Natural killer cell (primary cell): Measurements from ENCODE around the gene OLFML2B. TPM values are rescaled to one million over a fixed set of nuclear protein-coding genes. Genes with fewer than 3 reads are reported as not detected.

ENCODE experiments used
- ATAC-seq, 3 donors: fragments of 150-1000 bp in 2 of 3; fragments of 200-7000 bp in 1 of 3; cut with Tn5 transposase; 1 replicate in 1 of 3; 2 replicates in 2 of 3; pipeline ENCODE4 v1.10.0; 2021; ENCODE audit warnings: mild to moderate bottlenecking in 2 of 3, moderate library complexity in 2 of 3
- DNase-seq, 2 donors: peaks; one replicate each; pipeline versions ENCODE4 v3.0.0 to v3.0.0-alpha.2; 2013 to 2021; ENCODE audit warnings: mixed read lengths in 1 of 2
- H3K27ac ChIP-seq: one replicate; pipeline ENCODE4 v1.5.1; 2013; ENCODE audit warnings: mild to moderate bottlenecking, low read length
- H3K27me3 ChIP-seq: one replicate; pipeline ENCODE4 v1.6.1; 2013; ENCODE audit warnings: low read length; ENCODE audit not compliant: control insufficient read depth, insufficient read depth
- H3K36me3 ChIP-seq: one replicate; pipeline ENCODE4 v1.6.1; 2013; ENCODE audit warnings: low read length; ENCODE audit not compliant: control insufficient read depth, insufficient read depth
- H3K4me1 ChIP-seq: one replicate; pipeline ENCODE4 v1.6.1; 2013; ENCODE audit warnings: low read length; ENCODE audit not compliant: control insufficient read depth, insufficient read depth
- H3K4me3 ChIP-seq: one replicate; pipeline ENCODE4 v1.5.1; 2013; ENCODE audit warnings: low read length
- H3K9me3 ChIP-seq: one replicate; pipeline ENCODE4 v1.6.1; 2013; ENCODE audit warnings: low read length; ENCODE audit not compliant: control insufficient read depth, insufficient read depth
- H3K27ac Mint-ChIP-seq, 2 donors: one replicate each; pipeline ENCODE4 v1.8.0; 2022; ENCODE audit warnings: mild to moderate bottlenecking in 2 of 2, mixed read lengths in 2 of 2, moderate library complexity in 1 of 2
- H3K27me3 Mint-ChIP-seq, 2 donors: one replicate each; pipeline ENCODE4 v1.8.0; 2022; ENCODE audit warnings: low read depth in 2 of 2, mixed read lengths in 2 of 2
- H3K36me3 Mint-ChIP-seq: one replicate; pipeline ENCODE4 v1.8.0; 2022; ENCODE audit warnings: mixed read lengths
- H3K4me1 Mint-ChIP-seq, 2 donors: one replicate each; pipeline ENCODE4 v1.8.0; 2022; ENCODE audit warnings: mixed read lengths in 2 of 2
- H3K4me3 Mint-ChIP-seq: one replicate; pipeline ENCODE4 v1.8.0; 2022; ENCODE audit warnings: mild to moderate bottlenecking, moderate library complexity, mixed read lengths
- H3K9me3 Mint-ChIP-seq, 2 donors: one replicate each; pipeline ENCODE4 v1.8.0; 2022; ENCODE audit warnings: mixed read lengths in 2 of 2
- CTCF ChIP-seq: fragments of 200-600 bp; IDR thresholded peaks from one replicate; pipeline ENCODE4 v1.8.0; 2022; ENCODE audit warnings: antibody characterized with exemption
- WGBS: methylation state at CpG from one replicate; pipeline ENCODE4 v1.1.7; 2013; ENCODE audit warnings: missing lambda C conversion rate; ENCODE audit not compliant: insufficient coverage; 5-methylcytosine and 5-hydroxymethylcytosine counted together
- intact Hi-C: fragments of 100-400 bp; cut with micrococcal nuclease; formaldehyde crosslinking; loops from one replicate; pipeline ENCODE4 v1.14.2; 2022
- total RNA-seq, 4 donors: library from RNA; stranded (reverse); fragments of 120-200 nt in 1 of 4; gene quantifications; one replicate each; pipeline versions ENCODE4 v1.2.3 to v1.2.4, GENCODE V29; 2013 to 2022

OLFML2B gene
- total RNA-seq, 3 donors from 2014 or later (not counting 1 experiment from before 2014, with no cell fraction given), result 0.33 TPM; not detected in 2

DNA sequence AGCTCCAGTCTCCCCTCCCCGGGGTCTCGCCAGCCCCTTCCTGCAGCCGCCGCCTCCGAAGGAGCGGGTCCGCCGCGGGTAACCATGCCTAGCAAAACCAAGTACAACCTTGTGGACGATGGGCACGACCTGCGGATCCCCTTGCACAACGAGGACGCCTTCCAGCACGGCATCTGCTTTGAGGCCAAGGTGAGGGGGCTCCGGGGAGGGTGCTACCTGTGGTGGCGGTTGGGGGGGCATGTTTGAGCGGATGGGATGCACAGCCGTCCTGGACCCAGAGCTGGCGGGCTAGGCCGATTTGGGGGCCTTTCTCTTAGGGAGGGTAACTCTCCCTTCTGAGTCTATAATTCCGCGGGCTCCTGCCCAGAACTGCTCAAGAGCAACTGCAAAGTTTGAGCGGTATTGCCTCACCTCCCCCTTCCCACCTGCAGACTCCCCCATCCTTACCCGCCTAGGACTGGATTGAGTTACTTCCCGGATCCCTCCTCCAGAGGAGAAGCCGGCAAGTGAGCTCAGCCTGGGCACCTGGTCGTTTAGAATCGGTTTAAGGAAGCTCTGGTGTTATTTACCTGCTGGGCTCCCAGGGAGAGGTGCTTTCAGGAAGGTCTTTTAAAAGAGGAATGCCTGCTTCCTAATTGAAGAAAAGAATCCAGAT lies 46.6 kb upstream of the OLFML2B start:
- no peak overlapping the region for H3K27ac ChIP-seq
- H3K4me3 ChIP-seq, result peak overlapping the region; percentile 7
- H3K4me3 Mint-ChIP-seq, result peak overlapping the region; percentile 89
- intact Hi-C loops, result no loop called here
- ATAC-seq (peak in 2 of 3 donors; percentile 1 to 5), DNase-seq (peak; percentile 16 to 30)
- peak overlapping the region in 1 of 2 donors; percentile 74 for H3K27ac Mint-ChIP-seq
- H3K27me3 ChIP-seq, result peaks cover 33% of the 10 kb centered on the region
- H3K4me1 ChIP-seq, result peaks cover 12% of the 10 kb centered on the region
- WGBS, result 1% methylated on average over 29 of the region's 29 CpGs
- peaks cover 0 to 7% of the 10 kb centered on the region in 2 donors for H3K4me1 Mint-ChIP-seq
- H3K36me3 Mint-ChIP-seq, result no peaks in the 10 kb centered on the region
- no peaks in the 10 kb centered on the region for H3K9me3 Mint-ChIP-seq
- H3K36me3 ChIP-seq, result no peaks in the 10 kb centered on the region
- H3K9me3 ChIP-seq, result no peaks in the 10 kb centered on the region
- H3K27me3 Mint-ChIP-seq, result peaks cover 37 to 67% of the 10 kb centered on the region in 2 donors
- TF ChIP-seq CTCF, result no peak

- TF ChIP-seq CTCF, result no peak
- ATAC-seq, result peak; percentile 96 to 99 (median 99)
- peaks cover 39 to 67% of the 10 kb centered on the region in 2 donors for H3K27me3 Mint-ChIP-seq
- H3K27ac Mint-ChIP-seq, result peak within 1 kb of the TSS in 1 of 2 donors; percentile 74
- H3K9me3 Mint-ChIP-seq, result no peaks in the 10 kb centered on the region
- H3K4me3 Mint-ChIP-seq, result peak within 1 kb of the TSS; percentile 89
- H3K4me3 ChIP-seq, result peak within 1 kb of the TSS; percentile 25
- H3K27ac ChIP-seq, result no peak within 1 kb of the TSS
- DNase-seq, result peak; percentile 73 to 84
- intact Hi-C loops, result no loop called here
- no peaks in the 10 kb centered on the region for H3K9me3 ChIP-seq
- no peaks in the 10 kb centered on the region for H3K36me3 ChIP-seq
- H3K27me3 ChIP-seq, result peaks cover 36% of the 10 kb centered on the region
- H3K36me3 Mint-ChIP-seq, result no peaks in the 10 kb centered on the region
- WGBS, result under 1% methylated on average over 95 of the region's 95 CpGs
- H3K4me1 ChIP-seq, result peaks cover 12% of the 10 kb centered on the region
- H3K4me1 Mint-ChIP-seq, result peaks cover 0 to 7% of the 10 kb centered on the region in 2 donors
Observed at GRCh38 chr1:162069334-162070093, 45.8 kb upstream of the OLFML2B start, which contains the start of gene NOS1AP. TSS of gene NOS1AP (plus strand) at chr1:162069691. CDS start at chr1:162070178, 487 bp downstream.

DNA sequence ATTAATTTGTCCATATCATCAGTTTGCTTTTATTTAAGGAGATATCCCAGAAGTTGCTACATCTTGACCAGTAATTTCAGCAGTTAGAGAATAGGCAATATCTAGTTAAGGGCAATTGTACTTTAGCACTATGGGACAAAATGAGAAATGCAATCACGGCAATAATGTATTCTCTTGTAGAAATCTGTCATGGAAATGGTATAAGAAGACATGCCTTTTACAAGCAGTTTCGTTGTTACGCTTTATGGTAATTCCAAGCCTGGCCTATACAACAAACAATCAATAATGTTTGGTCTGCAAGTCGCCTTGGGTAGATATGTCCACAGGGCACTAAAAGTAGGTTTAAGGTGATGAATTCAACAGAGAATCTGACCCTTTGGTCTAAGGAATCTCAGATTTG lies 44.6 kb upstream of the OLFML2B start:
- H3K4me3 ChIP-seq, result no peak overlapping the region
- intact Hi-C loops, result no loop called here
- H3K4me3 Mint-ChIP-seq, result peak overlapping the region; percentile 54
- H3K9me3 ChIP-seq, result no peaks in the 10 kb centered on the region
- ATAC-seq (no peak), DNase-seq (no peak)
- H3K27me3 Mint-ChIP-seq, result peaks cover 42 to 69% of the 10 kb centered on the region in 2 donors
- H3K4me1 ChIP-seq, result peaks cover 12% of the 10 kb centered on the region
- no peaks in the 10 kb centered on the region for H3K36me3 ChIP-seq
- 98% methylated on average over 3 of the region's 4 CpGs for WGBS
- peaks cover 38% of the 10 kb centered on the region for H3K27me3 ChIP-seq
- no peak overlapping the region for H3K27ac Mint-ChIP-seq
- no peak for TF ChIP-seq CTCF
- H3K36me3 Mint-ChIP-seq, result no peaks in the 10 kb centered on the region
- H3K9me3 Mint-ChIP-seq, result no peaks in the 10 kb centered on the region
- H3K27ac ChIP-seq, result no peak overlapping the region
- H3K4me1 Mint-ChIP-seq, result peaks cover 0 to 7% of the 10 kb centered on the region in 2 donors
